HUDEP-2 (cell line): ENCODE data around the gene CMC1.
A peak's percentile ranks its signal among the peaks of the same experiment; 100 is the strongest.

Source experiments
- DNase-seq, 76 experiments: peaks; one replicate each; lab custom pipeline; 2025; ENCODE audit not compliant: unreplicated experiment in 76 of 76; lab: John Stamatoyannopoulos, UW

Gene CMC1

DNA sequence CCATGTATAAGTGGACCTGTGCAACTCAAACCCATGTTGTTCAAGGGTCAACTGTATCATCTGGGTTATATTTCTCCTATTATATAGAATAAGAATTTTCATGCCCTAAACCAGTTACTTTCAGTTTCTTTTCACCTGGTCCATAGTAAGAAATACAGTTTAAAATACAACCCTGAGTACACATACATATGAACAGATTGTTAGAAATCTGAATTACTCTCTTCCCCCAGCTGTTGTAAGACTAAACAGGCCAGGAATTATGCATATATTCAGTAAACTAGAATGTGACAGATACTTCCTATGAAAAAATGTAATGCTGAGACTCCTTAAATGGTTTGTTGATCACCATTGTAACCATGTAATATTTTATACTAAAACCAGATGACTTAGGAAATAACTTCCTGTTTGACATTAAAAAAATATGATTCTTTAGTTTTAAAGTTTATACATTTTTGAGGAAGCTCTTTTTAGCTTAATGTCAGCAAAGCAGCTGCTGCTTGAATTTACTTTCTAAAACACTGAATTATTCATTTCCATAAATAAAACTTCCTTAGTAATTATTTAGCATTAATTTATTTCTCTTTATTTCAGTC lies 54.6 kb downstream of the CMC1 start:
- no peak for DNase-seq

DNA sequence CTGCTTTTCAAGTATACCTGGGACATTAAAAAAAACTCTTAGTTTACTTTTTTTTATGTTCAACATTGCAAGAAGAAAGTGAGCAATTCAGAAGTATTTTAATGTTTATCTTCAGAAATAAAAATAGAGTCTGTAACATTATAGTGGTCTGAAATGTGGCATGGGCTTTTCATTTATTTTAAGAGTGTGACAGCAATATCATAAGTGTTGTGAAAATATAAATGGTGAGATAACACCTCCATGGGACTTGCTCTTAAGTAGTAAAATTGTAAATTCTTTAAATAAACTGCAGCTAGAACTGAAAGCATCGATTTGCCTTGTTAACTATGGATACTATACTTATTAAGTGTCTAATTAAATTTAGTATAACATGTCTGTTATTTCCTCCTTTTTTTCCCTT lies 58.3 kb downstream of the CMC1 start:
- no peak for DNase-seq

GRCh38 chr3:28300345-28300962 lies 59.0 kb downstream of the CMC1 start:
- no peak for DNase-seq

- no peak for DNase-seq
These were observed 60.3 kb downstream of the CMC1 start for GRCh38 chr3:28301688-28302087.

GRCh38 chr3:28308196-28308595 lies 66.8 kb downstream of the CMC1 start:
- DNase-seq, result no peak

DNA sequence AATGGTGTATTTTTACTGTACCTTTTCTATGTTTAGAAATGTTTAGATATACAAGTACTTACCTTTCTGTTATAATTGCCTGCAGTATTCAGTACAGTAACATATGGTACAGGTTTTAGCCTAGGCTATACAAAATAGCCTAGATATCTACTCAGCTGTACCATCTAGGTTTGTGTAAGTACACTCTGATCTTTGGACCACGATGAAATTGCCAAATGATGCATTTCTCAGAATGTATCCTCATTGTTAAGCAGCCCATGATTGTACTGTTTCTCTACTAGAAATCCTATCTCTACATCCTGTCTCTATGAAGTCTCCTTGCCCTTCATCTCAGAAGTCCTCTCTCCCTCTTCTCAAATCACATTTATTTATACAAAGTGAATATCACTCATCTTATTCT lies 74.3 kb downstream of the CMC1 start:
- DNase-seq, result no peak

- no peak for DNase-seq
These were observed 74.8 kb downstream of the CMC1 start for GRCh38 chr3:28316226-28316625.

DNA sequence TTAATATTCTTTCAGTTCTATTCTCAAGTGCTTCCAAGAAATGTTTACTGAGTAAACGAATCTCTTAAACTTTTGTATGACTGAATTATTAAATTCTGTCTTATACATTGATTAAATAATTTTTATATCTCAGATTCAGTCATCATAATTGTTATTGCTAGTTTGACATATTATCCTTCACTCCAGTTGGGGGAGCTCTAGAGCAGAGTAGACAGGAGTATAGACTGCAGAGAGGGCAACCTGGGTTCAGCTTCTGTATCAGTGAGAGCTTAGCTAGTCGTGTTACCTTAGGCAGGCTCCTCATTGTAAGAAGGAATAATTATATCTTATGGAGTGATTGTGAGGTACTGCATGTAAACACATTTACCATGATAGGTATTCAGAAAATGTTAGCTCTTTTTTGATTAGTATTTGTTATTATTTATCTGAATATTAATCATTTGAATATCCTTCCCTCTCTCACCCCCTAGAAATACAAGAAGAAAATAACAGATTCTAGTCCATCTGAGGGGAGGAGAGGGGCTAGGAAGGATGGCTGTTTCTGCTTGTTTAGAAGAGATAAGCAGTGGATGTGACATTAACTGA lies 76.1 kb downstream of the CMC1 start:
- peak in 35 of 76 experiments; percentile 0 to 57 (median 26) for DNase-seq

GRCh38 chr3:28320981-28321380 lies 79.6 kb downstream of the CMC1 start:
- DNase-seq, result no peak

DNA sequence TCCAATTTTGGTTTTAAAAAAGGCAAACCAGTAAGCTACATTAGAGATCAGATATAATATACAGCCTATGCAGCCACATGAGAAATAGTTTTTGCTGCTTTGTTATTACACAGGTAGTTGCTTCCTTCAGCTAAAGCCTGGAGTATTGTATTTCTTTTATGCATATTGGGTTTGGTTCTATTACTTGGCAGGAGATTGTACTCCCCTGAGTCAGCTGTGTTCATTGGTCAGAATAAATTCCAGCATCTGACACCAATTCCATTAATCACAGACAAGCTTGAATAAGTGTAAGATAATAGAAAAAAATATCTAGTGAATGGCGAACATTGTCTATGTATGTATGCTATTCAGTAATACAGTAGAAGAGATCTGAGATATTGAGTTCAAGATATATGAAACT lies 81.0 kb downstream of the CMC1 start:
- DNase-seq, result no peak

DNA sequence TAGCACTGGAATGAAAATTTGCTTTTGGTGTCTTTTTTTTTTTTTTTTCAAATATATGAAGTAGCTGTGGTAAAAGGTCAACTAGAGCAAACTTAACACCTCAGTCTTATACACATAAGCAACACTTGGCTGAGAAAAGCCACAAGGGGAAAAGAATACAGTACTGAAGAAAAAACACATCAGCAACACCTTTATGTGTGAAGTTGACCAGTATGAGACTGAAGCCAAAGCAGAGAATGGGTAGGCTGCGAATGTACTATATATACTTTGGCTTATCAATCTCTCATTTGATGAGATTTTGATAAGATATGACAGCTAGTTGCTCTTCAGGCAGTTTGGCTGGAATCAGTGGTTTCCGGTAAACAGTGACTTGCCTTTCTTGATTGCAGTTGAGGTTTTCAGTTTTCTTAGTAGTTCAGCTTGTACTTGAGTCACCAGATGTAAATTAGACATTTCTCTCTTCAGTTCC lies 85.1 kb downstream of the CMC1 start:
- no peak for DNase-seq

GRCh38 chr3:28328188-28329151 lies 87.1 kb downstream of the CMC1 start:
- peak in 5 of 76 experiments; percentile 1 to 12 (median 4) for DNase-seq

DNA sequence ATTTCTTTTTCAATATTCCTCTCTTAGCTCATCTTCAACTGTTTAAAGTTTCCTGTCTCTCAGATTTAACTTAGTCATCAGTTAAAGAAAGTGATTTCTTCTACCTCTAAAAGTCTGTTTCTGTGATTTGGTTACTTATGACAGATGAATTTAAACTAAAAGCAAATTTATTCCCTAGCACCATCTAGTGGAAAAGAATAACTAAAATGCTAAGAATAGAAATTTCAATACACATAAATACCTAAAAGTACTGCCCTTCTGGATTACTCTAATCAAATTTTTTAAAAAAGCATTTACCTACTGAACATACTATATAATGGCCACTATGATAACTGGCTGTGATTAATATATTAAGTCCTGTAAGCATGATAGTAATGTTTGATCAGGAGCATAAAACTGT lies 93.1 kb downstream of the CMC1 start:
- no peak for DNase-seq

- no peak for DNase-seq
These were observed 93.8 kb downstream of the CMC1 start for GRCh38 chr3:28335246-28335645.

DNA sequence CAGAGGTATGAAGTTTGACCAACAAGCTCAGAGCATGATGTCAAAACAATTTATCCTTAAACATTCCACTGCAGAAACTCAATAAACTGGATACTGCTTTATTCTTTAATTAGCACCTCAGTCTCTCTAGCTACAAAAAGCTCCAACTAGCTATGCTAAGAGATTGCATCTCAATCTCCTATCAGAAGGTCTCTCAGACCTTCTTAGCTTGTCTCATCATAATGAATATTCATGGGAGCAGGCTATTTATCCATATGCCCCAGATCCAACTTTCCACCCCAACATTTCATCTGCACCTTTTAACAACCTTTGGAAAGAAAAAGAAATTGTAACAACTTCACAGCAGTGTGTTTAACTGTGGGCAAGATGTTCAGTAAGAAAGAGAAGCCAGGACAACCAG lies 95.8 kb downstream of the CMC1 start:
- DNase-seq, result no peak

- DNase-seq, result no peak
These were observed 101.7 kb downstream of the CMC1 start for GRCh38 chr3:28343144-28343543.

- DNase-seq, result no peak
These were observed 104.3 kb downstream of the CMC1 start for GRCh38 chr3:28345690-28346089.

- peak in 3 of 76 experiments; percentile 1 to 19 (median 12) for DNase-seq
These were observed 106.2 kb downstream of the CMC1 start for GRCh38 chr3:28347374-28348264.

DNA sequence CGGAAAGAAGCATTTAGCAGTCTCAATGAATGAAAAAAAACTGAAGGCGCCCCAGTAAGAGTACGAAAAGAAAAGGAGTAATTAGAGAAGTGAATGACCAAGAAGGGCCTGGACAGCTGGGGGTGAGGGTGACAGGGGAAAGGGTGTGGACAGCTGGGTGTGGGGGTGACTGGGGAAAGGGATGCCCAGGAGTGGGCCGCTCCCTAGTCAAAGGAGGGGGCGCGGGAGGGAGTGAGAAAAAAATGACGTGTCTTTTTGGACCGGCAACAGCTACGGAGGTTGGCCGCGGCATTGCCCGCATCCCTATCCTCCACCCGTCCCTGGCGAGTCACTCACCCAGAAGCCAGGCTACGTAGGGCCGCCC lies 106.8 kb downstream of the CMC1 start:
- DNase-seq, result peak in 1 of 76 experiments; percentile 33
